HepG2 (cell line): ENCODE data around the gene C5AR1. TPM values are rescaled to one million over a fixed set of nuclear protein-coding genes. Genes with fewer than 3 reads are reported as not detected.

Source experiments
- ATAC-seq: fragments of 200-7000 bp; cut with Tn5 transposase; 3 replicates; pipeline ENCODE4 v1.9.1; 2020; ENCODE audit warnings: mild to moderate bottlenecking, moderate library complexity
- BruUV-seq: library from RNA; stranded (reverse); fragments of 400-500 nt; replicated peaks from 2 replicates; lab custom pipeline; 2021; lab: Mats Ljungman, UMichigan
- CTCF ChIA-PET: fragments of 300-600 bp; formaldehyde crosslinking; extraction: SDS; loops from one replicate; lab custom pipeline; 2021; ENCODE audit warnings: low total read pairs, inconsistent platforms, low intra/inter-chr PET ratio; lab: Yijun Ruan, JAX
- POLR2A ChIA-PET: fragments of 350-600 bp; sonication (Branson Sonifier 250); formaldehyde crosslinking; loops from one replicate; lab custom pipeline; 2020; ENCODE audit warnings: antibody characterized with exemption, inconsistent platforms; lab: Yijun Ruan, JAX
- DNase-seq: peaks from one replicate; pipeline ENCODE4 v3.0.0-alpha.2; 2015; ENCODE audit warnings: low spot score
- FAIRE-seq: peaks from 3 replicates; lab custom pipeline; 2011; peaks lifted over from hg19 to GRCh38; lab: Jason Lieb, UNC
- H2AFZ ChIP-seq: one replicate; pipeline ENCODE4 v1.6.1; 2011; ENCODE audit warnings: low read length, inconsistent platforms
- H3K27ac ChIP-seq: fragments of 300-600 bp; 3 replicates; pipeline ENCODE4 v1.8.0; 2011; ENCODE audit warnings: mixed run types, mild to moderate bottlenecking, mixed read lengths, low read length, inconsistent platforms; ENCODE audit not compliant: insufficient read depth; ENCODE audit errors: extremely low read length
- H3K27me3 ChIP-seq, 2 experiments: fragments of 200-600 bp in 1 of 2; 2 replicates in 1 of 2; 3 replicates in 1 of 2; pipeline versions ENCODE4 v1.6.0 to v1.8.0; 2011; ENCODE audit warnings: low read length in 2 of 2, mild to moderate bottlenecking in 2 of 2, moderate library complexity in 2 of 2, inconsistent platforms in 1 of 2; ENCODE audit not compliant: insufficient read depth in 2 of 2, control insufficient read depth in 1 of 2
- H3K36me3 ChIP-seq, 2 experiments: fragments of 200-600 bp in 1 of 2; replicated peaks in 1 of 2; 2 replicates in 1 of 2; 3 replicates in 1 of 2; pipeline versions ENCODE4 v1.5.1 to v1.8.0; 2011; ENCODE audit warnings: low read length in 2 of 2, inconsistent platforms in 1 of 2; ENCODE audit not compliant: insufficient read depth in 2 of 2, control insufficient read depth in 1 of 2
- H3K4me1 ChIP-seq: 2 replicates; pipeline ENCODE4 v1.5.1; 2012; ENCODE audit warnings: low read length, inconsistent platforms; ENCODE audit not compliant: insufficient read depth
- H3K4me2 ChIP-seq: 2 replicates; pipeline ENCODE4 v1.6.0; 2011; ENCODE audit warnings: low read depth, low read length, inconsistent platforms
- H3K4me3 ChIP-seq, 3 experiments: fragments of 200-600 bp in 1 of 3; sonication (generic), shearing (Covaris generic) in 1 of 3; replicated peaks in 1 of 3; 2 replicates each; pipeline ENCODE4 v1.5.1; 2011 to 2016; ENCODE audit warnings: low read length in 3 of 3, inconsistent platforms in 2 of 3, low read depth in 2 of 3, mild to moderate bottlenecking in 2 of 3, control low read depth in 1 of 3, mixed read lengths in 1 of 3; ENCODE audit not compliant: insufficient read depth in 1 of 3
- H3K79me2 ChIP-seq: one replicate; pipeline ENCODE4 v1.6.1; 2011; ENCODE audit warnings: low read length, inconsistent platforms; ENCODE audit not compliant: insufficient read depth
- H3K9ac ChIP-seq: 2 replicates; pipeline ENCODE4 v1.6.0; 2011; ENCODE audit warnings: mild to moderate bottlenecking, low read depth, low read length, inconsistent platforms; ENCODE audit not compliant: insufficient read depth
- H3K9me3 ChIP-seq: 2 replicates; pipeline ENCODE4 v1.5.1; 2012; ENCODE audit warnings: mild to moderate bottlenecking, low read length
- H4K20me1 ChIP-seq: 2 replicates; pipeline ENCODE4 v1.6.0; 2011; ENCODE audit warnings: inconsistent platforms, mild to moderate bottlenecking, low read length, moderate library complexity; ENCODE audit not compliant: insufficient read depth
- AGO1 ChIP-seq: fragments of 200-400 bp; formaldehyde crosslinking; IDR thresholded peaks from 2 replicates; pipeline ENCODE4 v1.6.1; 2017; ENCODE audit warnings: mild to moderate bottlenecking, low read depth, low read length, moderate library complexity; ENCODE audit not compliant: poor library complexity, severe bottlenecking
- ARNT ChIP-seq: fragments of 450-650 bp; IDR thresholded peaks from 2 replicates; pipeline ENCODE4 v1.6.1; 2017
- BRD4 ChIP-seq: sonication (generic); formaldehyde crosslinking; IDR thresholded peaks from 2 replicates; pipeline ENCODE4 v1.4.0; 2020; ENCODE audit warnings: missing genetic modification reagents
- FOXJ3 ChIP-seq: sonication (generic); formaldehyde crosslinking; IDR thresholded peaks from 2 replicates; pipeline ENCODE4 v1.4.0; 2020; ENCODE audit warnings: missing genetic modification reagents, mild to moderate bottlenecking, borderline replicate concordance
- HNRNPUL1 ChIP-seq: fragments of 200-400 bp; formaldehyde crosslinking; IDR thresholded peaks from 2 replicates; pipeline ENCODE4 v1.6.1; 2017; ENCODE audit warnings: low read depth, mild to moderate bottlenecking, low read length, moderate library complexity
- JUND ChIP-seq: sonication (generic); formaldehyde crosslinking; IDR thresholded peaks from 2 replicates; pipeline ENCODE4 v1.8.0; 2022; ENCODE audit warnings: mild to moderate bottlenecking, missing genetic modification reagents
- MEF2D ChIP-seq: sonication (generic); formaldehyde crosslinking; IDR thresholded peaks from 2 replicates; pipeline ENCODE4 v1.5.1; 2020; ENCODE audit warnings: mild to moderate bottlenecking, missing genetic modification reagents
- MYNN ChIP-seq: sonication (generic); formaldehyde crosslinking; IDR thresholded peaks from 2 replicates; pipeline ENCODE4 v1.4.0; 2020; ENCODE audit warnings: mild to moderate bottlenecking, low read depth, missing genetic modification reagents
- NFIB ChIP-seq: sonication (generic); formaldehyde crosslinking; IDR thresholded peaks from 2 replicates; pipeline ENCODE4 v1.9.0; 2021; ENCODE audit warnings: missing genetic modification reagents, mild to moderate bottlenecking, borderline replicate concordance
- RAD21 ChIP-seq: fragments of 450-650 bp; formaldehyde crosslinking; IDR thresholded peaks from 2 replicates; pipeline ENCODE4 v1.5.0; 2020; ENCODE audit warnings: mild to moderate bottlenecking
- SIX1 ChIP-seq: sonication (generic); formaldehyde crosslinking; IDR thresholded peaks from 2 replicates; pipeline ENCODE4 v1.4.0; 2020; ENCODE audit warnings: missing genetic modification reagents, borderline replicate concordance
- SMARCC2 ChIP-seq: fragments of 450-650 bp; IDR thresholded peaks from 2 replicates; pipeline ENCODE4 v1.6.1; 2017; ENCODE audit warnings: antibody characterized with exemption, mild to moderate bottlenecking
- TFDP2 ChIP-seq: sonication (generic); formaldehyde crosslinking; IDR thresholded peaks from 2 replicates; pipeline ENCODE4 v1.4.0; 2020; ENCODE audit warnings: missing genetic modification reagents
- ZKSCAN1 ChIP-seq: fragments of 150-350 bp; IDR thresholded peaks from 2 replicates; pipeline ENCODE4 v1.6.1; 2014; ENCODE audit warnings: low read length
- ZNF12 ChIP-seq: sonication (generic); formaldehyde crosslinking; IDR thresholded peaks from 2 replicates; pipeline ENCODE4 v1.5.0; 2020; ENCODE audit warnings: missing genetic modification reagents
- ZNF430 ChIP-seq: sonication (generic); formaldehyde crosslinking; IDR thresholded peaks from 2 replicates; pipeline ENCODE4 v1.9.0; 2021; ENCODE audit warnings: mild to moderate bottlenecking, missing genetic modification reagents
- ZNF569 ChIP-seq: sonication (generic); formaldehyde crosslinking; IDR thresholded peaks from 2 replicates; pipeline ENCODE4 v1.5.0; 2020; ENCODE audit warnings: mild to moderate bottlenecking, missing genetic modification reagents, moderate library complexity, borderline replicate concordance
- ZNF768 ChIP-seq: sonication (generic); formaldehyde crosslinking; IDR thresholded peaks from 2 replicates; pipeline ENCODE4 v1.4.0; 2020; ENCODE audit warnings: missing genetic modification reagents
- WGBS: methylation state at CpG from one replicate; pipeline ENCODE4 v1.1.6; 2017; ENCODE audit warnings: low lambda C conversion rate; 5-methylcytosine and 5-hydroxymethylcytosine counted together
- in situ Hi-C: cut with HindIII; loops from 2 replicates; pipeline ENCODE4 v1.10.0; 2017; ENCODE audit warnings: low pct_unique_long_range_greater_than_20kb; ENCODE audit not compliant: extremely low pct_ligation_motif_present
- intact Hi-C: fragments of 100-400 bp; cut with micrococcal nuclease; formaldehyde crosslinking; loops from one replicate; pipeline ENCODE4 v1.10.0; 2022; ENCODE audit not compliant: unreplicated experiment
- polyA plus RNA-seq, 8 experiments: library from polyadenylated mRNA; depleted of rRNA in 3 of 8; stranded (reverse) in 7 of 8; unstranded in 1 of 8; fragments of >200 nt; fragmentation: Illumina TruSeq in 4 of 8; extraction: Trizol in 4 of 8; gene quantifications; 2 replicates each; pipeline versions ENCODE4 v1.2.1 to v1.2.3, GENCODE V29; 2011 to 2016; ENCODE audit warnings: low read depth in 4 of 8, missing spikeins in 1 of 8, mixed read lengths in 1 of 8; ENCODE audit not compliant: insufficient read depth in 1 of 8
- total RNA-seq, 5 experiments: library from RNA; depleted of rRNA; stranded (reverse); fragments of >200 nt; fragmentation: Illumina TruSeq; extraction: Trizol; gene quantifications; 2 replicates each; pipeline ENCODE4 v1.2.3, GENCODE V29; 2016; ENCODE audit warnings: low read depth in 1 of 5

Gene C5AR1
- total and polyA plus RNA-seq, 2 of the 13 experiments (the other 11 are each of a cell fraction or from before 2014, with no cell fraction given), result 0.07 to 1.6 TPM

- H3K79me2 ChIP-seq, result no peaks in the 10 kb centered on the region
- no peak overlapping the region for H2AFZ ChIP-seq
- peaks cover 3 to 7% of the 10 kb centered on the region in 2 experiments; a peak in 1 of 5 replicates for H3K27me3 ChIP-seq
- H3K9ac ChIP-seq, result no peak overlapping the region
- no peaks in the 10 kb centered on the region for H4K20me1 ChIP-seq
- ChIA-PET POLR2A (no interaction called here), CTCF (no interaction called here)
- H3K36me3 ChIP-seq, result no peaks in the 10 kb centered on the region
- ATAC-seq, result no peak; the same call in 1 of the 3 replicates
- TF ChIP-seq NFIB (CRISPR knock-in tag), result no peak
- no peak for TF ChIP-seq TFDP2 (CRISPR knock-in tag)
- no peak for TF ChIP-seq ZKSCAN1
- TF ChIP-seq ZNF768 (CRISPR knock-in tag), result no peak
- no peak for TF ChIP-seq AGO1
- TF ChIP-seq BRD4 (CRISPR knock-in tag), result no peak
- no peak for TF ChIP-seq MEF2D (CRISPR knock-in tag)
- TF ChIP-seq ZNF430 (CRISPR knock-in tag), result no peak
- no peak for TF ChIP-seq JUND
- no peak for TF ChIP-seq ARNT
- no peak for TF ChIP-seq SMARCC2
- no peak for TF ChIP-seq ZNF569 (CRISPR knock-in tag)
- no peak for TF ChIP-seq SIX1 (CRISPR knock-in tag)
- TF ChIP-seq HNRNPUL1, result no peak
- TF ChIP-seq ZNF12 (CRISPR knock-in tag), result no peak
- no peak for TF ChIP-seq MYNN (CRISPR knock-in tag)
- no peak for TF ChIP-seq RAD21
- no peak for TF ChIP-seq FOXJ3
- no peak overlapping the region for H3K4me3 ChIP-seq
- intact Hi-C loops, result no loop called here
- no peak overlapping the region for H3K27ac ChIP-seq
- H3K9me3 ChIP-seq, result no peaks in the 10 kb centered on the region
- 0 out of 2 replicates have a peak, but pooled peaks cover 7% of the 10 kb centered on the region for H3K4me1 ChIP-seq
- BruUV-seq, result no TSS peak
- DNase-seq, result no peak
- FAIRE-seq, result no peak
- no peak overlapping the region for H3K4me2 ChIP-seq
- WGBS, result 50% methylated on average over 12 of the region's 12 CpGs
- in situ Hi-C loops, result no loop called here
Observed at GRCh38 chr19:47323872-47324271, 14.2 kb downstream of the C5AR1 start.
